ENCODE data around the gene DNAJC18.

Gene DNAJC18

DNA sequence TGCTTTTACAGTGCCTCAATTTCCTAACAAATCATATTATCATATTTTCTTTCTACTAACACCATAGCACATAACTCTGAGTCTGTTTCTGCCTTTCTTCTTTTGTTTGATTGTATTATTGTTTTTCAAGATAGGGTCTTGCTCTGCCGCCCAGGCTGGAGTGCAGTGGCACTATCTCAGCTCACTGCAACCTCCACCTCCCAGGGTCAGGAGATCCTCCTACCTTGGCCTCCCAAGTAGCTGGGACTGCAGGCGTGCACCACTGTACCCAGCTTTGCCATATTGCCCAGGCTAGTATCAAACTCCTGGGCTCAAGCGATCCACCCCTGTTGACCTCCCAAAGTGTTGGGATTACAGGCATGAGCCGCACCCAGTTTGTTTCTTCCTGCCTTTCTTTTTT lies 78.9 kb downstream of the DNAJC18 start:
- no peak for DNase-seq

Measured in 8988T (cell line).